Vagina (tissue), 2 donors: ENCODE data around the gene TMED4.

Experiments
- CTCF ChIP-seq, 3 experiments: fragments of 450-650 bp in 2 of 3; fragments of 200-600 bp in 1 of 3; sonication (generic) in 1 of 3; IDR thresholded peaks; one replicate each; pipeline ENCODE4 v1.5.1; 2017 to 2019; ENCODE audit warnings: antibody characterized with exemption in 3 of 3, mild to moderate bottlenecking in 2 of 3, moderate library complexity in 2 of 3
- POLR2AphosphoS5 ChIP-seq, 2 donors: sonication (generic); formaldehyde crosslinking; IDR thresholded peaks; one replicate each; pipeline ENCODE4 v1.9.0; 2017; ENCODE audit warnings: antibody characterized with exemption in 2 of 2, mild to moderate bottlenecking in 2 of 2, low read depth in 1 of 2; ENCODE audit not compliant: insufficient read depth in 1 of 2

DNA sequence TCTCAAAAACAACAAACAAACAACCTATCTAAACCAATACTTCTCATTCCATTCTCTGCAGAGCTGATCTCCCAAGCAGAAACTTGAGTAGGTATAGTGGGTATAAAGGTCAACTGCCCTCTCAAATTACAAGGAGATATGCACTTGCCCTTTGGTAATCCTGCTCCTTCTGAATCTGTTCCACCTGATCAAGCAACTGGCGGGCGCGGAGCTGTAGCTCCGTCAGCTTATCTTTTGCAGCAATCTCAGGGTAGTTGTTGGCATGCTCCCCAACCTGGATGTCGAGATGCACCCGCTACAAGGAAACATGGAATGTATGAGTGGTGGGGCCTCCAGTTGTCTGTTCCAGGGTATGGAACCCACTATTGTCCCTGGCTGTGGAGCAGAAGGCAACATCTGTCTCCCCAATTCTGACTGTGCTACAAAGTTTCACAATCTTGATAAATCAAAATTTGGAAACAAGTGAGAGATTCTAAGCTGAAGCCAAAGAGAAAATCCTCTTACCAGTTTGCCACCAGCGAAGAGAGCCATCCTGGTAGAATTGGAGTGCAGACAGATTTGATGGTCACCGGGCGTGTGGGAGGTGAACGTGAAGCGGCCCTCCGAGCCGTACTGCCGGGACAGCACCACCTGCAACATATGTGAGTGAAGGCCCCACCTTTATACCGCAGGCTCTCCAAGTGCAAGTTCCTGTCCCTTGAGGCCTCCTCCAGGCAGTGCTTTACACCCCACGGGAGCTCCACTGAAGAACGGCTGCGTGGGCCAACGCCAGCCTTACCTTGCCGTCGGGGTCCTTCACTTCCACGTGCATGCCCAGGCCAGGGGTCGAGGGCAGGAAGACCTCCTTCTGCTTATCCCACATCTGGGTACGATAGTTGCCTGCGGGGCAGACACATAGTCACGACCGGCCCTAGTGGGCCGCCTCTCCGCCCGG is 819 bp downstream of the TMED4 start:
- TF ChIP-seq CTCF (IDR thresholded peaks at IDR 0.05): no peak
- no peak for TF ChIP-seq POLR2AphosphoS5 (IDR thresholded peaks at IDR 0.05; ENCODE audit: insufficient read depth in 1 of 2, low read depth in 1 of 2)
